ENCODE results near the gene DRC3.
"Not testable (repeated sequence)": the region's sequence is repeated elsewhere in the genome, so short reads cannot be mapped to it uniquely, and the experiment has no call there.

Gene DRC3, protein sequence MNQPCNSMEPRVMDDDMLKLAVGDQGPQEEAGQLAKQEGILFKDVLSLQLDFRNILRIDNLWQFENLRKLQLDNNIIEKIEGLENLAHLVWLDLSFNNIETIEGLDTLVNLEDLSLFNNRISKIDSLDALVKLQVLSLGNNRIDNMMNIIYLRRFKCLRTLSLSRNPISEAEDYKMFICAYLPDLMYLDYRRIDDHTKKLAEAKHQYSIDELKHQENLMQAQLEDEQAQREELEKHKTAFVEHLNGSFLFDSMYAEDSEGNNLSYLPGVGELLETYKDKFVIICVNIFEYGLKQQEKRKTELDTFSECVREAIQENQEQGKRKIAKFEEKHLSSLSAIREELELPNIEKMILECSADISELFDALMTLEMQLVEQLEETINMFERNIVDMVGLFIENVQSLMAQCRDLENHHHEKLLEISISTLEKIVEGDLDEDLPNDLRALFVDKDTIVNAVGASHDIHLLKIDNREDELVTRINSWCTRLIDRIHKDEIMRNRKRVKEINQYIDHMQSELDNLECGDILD

DNA sequence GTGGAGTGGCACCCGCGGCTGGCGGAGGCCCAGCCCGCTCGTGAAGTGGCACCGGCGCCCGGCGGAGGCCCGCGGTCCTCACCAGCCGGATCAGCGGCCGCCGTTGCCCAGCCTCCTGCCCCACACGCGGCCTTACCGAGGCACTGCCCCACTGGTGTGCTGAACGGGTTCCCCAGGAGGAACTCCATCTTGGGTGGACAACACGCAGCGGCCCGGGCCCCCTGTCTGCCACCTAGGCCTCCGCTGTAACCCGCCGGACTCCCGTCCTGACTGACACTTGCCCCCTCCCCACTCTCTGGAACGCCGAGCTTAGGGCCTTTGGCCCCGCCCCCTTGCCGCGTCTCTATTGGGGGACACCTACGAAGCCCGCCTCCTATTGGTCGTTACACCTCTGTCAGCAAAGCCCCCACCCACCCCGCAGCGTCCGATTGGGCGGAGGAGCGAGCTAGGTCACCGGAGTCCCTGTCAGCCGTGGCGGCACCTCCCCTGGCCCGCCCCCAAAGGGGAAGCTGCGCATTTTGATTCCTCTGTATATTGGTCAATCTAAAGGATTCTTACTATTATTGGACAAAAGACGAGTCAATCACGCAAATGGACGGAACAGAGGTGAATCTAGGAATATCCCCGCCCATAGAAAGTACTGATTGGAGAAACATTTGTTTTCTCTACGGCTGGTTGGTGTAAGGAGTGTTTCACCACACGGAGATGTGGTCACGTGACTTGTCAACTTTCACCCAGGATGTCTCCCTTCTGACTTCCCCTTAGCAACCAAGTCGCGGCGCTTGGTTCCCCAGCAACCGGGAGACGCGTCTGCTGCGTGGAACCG is at the start of gene DRC3, which contains the start of gene TOM1L2:
Gene DRC3, plus strand, starts transcription at position 737 of the 826 bp plus-strand sequence. CDS start 4,737 bp downstream, outside the sequence.
Gene TOM1L2, minus strand, starts transcription at position 275 of the 826 bp plus-strand sequence. Its CDS starts 87 bp downstream, at position 188.
- FAIRE-seq (peak; percentile 98), DNase-seq (ENCODE audit: low spot score) (peak; percentile 100)

DNA sequence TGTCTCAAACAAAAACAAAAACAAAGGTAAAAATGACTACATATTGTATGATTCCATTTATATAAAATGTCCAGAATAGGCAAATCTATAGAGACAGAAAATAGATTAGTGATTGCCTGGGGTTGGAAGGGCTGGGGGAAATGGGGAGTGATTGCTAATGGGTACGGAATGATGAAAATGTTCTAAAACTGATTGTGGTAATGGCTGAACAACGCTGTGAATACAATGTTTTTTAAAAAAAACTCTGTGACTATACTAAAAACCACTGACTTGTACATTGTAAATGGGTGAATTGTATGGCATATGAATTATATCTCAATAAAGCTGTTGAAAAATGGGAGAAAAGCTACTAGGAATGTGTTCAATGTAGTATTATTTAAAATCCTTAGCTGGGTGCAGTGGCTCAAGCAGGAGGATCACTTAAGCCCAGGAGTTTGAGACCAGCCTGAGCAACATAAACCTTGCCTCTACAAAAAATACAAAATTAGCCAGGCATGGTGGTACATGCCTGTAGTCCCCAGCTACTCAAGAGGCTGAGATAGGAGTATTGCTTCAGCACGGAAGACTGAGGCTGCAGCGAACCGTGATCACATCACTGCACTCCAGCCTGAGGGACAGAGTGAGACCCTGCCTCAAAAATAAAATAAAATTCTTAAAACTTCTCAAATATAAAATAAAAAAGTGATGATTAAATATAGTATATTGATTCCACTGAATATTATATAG is 48.4 kb upstream of the DRC3 start:
- DNase-seq (ENCODE audit: low spot score) (no peak), FAIRE-seq (no peak)

DNA sequence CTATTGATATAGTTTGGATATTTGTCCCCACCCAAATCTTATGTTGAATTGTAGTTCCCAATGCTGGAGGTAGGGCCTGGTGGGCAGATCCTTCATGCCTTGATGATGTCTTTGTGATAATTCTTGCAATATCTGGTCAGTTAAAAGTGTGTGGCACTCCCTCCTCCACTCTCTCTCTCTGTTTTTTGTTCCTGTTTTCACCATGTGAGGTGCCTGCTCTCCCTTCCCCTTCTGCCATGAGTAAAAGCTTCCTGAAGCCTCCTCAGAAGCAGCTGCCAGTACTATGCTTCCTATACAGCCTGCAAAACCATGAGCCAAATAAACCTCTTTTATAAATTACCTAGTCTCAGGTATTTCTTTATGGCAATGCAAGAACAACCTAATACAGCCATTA is 47.8 kb upstream of the DRC3 start:
- FAIRE-seq (no peak), DNase-seq (ENCODE audit: low spot score) (no peak)

DNA sequence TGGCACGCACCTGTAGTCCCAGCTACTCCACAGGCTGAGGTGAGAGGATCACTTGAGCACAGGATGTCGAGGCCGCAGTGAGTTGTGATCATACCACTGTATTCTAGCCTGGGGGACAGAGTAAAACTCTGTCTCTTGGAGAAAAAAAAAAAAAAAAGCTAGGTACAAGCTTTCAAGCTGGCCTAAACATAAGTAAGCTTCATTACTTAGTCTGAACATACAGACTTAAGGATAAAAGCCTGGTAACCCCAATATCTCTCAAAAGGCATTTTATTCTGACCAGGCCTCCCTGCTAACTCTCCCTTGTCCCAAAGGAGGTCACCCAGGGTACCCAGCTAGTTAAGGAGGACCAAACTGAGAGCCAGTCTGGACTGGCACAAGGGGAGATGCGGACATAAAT is 46.6 kb upstream of the DRC3 start:
- DNase-seq (ENCODE audit: low spot score) (no peak), FAIRE-seq (no peak)

DNA sequence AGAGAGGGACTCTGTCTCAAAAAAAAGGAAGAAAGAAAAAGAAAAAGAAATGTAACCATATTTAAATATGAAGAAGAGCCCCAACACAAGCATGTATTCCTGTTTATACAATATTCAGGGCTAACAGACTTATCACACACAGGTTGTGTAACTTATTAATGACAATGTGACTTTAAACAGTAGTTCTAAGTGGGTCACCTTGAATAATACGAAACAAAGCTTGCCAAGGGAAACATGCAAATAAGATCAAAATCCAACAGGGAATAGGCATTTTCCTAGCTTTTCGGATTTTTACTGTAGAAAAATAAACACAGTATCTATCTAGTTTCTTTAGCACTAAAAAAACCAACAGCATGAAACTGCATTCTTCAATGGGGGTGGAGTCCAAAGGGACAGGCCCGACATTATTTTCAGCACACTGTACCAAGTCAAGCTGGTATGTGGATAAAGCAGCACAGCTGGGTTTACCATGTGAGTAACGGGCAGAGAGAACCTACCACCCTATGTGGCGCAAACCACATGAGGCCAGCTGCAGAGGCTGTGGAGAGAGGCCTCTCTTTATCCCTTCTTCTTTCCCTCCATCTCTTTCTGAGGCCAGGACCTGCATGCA is 45.7 kb upstream of the DRC3 start:
- DNase-seq (ENCODE audit: low spot score) (no peak), FAIRE-seq (no peak)

DNA sequence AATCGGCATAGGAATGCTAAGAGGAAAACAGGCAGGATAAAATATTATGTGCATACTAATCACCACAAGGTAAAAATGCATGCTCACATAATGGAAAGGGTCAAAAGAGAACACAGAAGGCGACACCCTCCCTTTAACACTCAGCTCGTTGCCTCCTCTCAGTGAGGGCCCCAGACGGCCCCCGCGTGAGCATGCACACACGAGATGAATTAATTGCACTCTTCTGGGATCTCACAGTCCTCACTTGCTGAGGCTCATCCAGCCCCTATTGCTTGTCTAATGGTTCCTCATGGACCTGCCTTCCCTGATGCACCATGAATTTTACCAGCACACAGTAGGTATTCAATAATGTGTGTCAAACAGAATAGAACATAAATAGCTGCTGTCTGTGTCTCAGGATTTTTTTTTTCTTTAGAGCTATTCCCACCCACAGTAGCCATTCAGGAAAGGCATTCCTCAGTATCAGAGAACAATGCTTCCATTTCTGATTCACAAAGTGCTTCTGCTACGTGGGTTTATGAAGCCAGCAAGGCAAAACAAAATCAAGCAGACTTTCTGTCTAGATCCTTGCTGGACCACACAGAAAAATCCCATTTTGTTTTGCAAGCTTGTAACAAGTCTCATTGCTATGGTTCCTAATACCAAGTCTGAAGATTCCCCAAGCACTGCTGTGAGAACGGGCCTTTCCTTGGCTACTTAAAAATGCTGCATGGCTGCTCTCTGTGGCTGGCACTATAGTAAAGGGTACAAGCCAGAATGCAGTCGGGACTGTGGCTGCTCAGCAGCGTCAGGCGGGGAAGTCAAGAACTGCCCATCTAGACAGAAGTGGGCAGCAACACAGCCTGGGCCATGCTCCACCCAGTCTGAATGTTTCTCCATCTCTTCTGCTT is 44.0 kb upstream of the DRC3 start:
- DNase-seq (ENCODE audit: low spot score) (no peak), FAIRE-seq (no peak)

DNA sequence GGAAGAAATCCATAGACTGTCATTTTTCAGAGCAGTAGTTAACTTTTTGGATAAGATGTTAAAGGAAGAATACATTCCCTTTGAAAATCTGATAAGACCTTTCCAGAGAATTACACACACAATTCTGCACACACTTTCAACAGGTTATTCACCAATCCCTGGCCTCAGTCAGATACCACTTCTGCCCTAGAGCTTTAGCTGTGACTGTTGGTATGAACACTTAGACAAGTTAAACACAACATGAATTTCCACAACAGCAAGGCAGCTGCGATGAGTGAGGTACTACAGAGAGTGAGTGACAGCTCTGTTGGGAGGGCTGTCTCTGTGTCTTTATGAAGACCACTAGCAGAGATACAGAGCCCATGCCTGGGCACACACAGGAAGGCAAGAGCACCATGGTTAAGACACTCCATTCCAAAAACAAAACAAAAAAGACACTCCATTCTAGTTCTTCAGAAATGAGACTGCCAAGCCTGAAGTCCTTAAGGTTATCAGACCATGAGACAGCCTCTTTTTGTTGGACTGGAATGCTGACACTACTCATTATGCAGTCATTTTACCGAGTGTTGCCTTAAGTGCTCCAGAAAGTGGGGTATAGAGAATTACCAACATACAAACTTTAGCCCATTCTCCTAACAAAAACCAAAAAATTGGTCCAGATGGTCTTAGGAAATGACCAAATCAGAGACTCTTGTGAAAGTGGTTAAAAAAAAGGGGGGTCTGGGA is 42.8 kb upstream of the DRC3 start:
- no peak for DNase-seq (ENCODE audit: low spot score)
- FAIRE-seq = no peak

DNA sequence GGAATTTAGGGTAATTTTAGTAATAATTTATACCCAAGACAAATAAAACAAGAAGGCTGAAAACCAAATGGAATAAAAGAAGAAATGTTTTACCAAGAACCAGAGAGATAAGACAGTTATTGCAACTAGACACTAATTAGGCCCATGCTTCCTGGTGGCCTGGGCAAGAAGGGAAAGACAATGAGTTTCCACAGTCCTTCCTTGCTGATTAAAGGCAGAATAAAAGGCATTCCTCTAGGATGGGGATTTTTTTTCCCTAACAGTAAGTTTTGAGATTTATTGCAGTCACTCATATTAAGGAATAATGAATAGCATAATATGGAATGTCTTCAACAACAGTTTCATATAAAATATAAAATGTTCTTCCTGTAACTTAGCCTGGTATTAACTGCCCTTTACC is 42.0 kb upstream of the DRC3 start:
- DNase-seq (ENCODE audit: low spot score) (no peak), FAIRE-seq (no peak)

DNA sequence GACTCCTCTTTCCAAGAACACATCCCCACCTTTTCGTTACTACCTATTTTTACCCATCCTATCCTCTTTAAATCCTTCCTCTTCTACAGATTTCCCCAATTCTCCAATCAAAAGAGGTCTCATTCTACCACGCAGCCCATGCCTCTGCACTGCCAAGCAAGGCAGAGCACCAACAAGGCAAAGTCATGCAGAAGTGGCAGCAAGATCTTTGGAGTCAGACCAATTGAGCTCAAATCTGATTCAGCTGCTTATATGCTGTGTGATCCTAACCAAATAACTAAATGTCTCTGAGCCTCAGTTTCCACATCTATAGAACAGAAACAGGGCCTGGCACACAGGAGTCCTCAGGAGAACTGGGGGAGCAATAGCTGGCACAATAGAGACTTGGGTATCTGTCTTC is 41.5 kb upstream of the DRC3 start:
- DNase-seq (ENCODE audit: low spot score) = no peak

DNA sequence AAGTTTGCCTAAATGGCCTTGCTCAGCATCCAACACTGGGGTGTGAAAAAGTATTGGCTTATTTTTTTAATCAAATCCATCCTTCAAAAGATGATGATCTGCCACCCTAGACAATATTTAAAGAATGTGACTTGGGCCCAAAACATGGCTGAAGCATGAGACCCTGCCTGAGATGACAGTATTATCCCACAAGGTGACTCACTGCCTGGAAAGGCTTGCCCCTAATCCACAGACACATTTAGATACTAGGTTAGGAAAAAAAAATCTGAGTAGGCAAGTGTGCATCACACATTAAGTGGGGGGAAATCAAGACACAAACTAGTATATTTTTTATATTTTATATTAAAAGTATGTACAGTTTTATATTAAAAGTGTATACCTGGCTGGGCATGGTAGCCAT is 38.9 kb upstream of the DRC3 start:
- FAIRE-seq = peak; percentile 65
- peak; percentile 36 for DNase-seq (ENCODE audit: low spot score)

More for the DNA sequence above, 41.5 kb upstream of the DRC3 start:
- FAIRE-seq = no peak

DNA sequence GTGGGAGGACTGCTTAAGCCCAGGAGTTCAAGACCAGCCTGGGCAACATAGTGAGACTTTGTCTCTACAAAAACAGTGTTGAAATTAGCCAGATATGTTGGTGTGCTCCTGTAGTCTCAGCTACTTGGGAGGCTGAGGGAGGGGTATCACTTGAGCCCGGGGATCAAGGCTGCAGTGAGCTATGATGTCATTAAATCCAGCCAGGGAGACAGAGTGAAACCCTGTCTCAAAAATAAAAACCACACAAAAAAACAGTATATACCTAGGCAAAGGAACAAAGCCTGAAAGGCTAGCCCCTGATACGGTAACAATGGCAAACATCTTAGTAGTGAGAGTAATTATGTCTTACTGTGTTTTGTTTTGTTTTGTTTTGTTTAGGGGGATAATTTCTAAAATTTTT is 38.4 kb upstream of the DRC3 start:
- FAIRE-seq = no peak
- no peak for DNase-seq (ENCODE audit: low spot score)

DNA sequence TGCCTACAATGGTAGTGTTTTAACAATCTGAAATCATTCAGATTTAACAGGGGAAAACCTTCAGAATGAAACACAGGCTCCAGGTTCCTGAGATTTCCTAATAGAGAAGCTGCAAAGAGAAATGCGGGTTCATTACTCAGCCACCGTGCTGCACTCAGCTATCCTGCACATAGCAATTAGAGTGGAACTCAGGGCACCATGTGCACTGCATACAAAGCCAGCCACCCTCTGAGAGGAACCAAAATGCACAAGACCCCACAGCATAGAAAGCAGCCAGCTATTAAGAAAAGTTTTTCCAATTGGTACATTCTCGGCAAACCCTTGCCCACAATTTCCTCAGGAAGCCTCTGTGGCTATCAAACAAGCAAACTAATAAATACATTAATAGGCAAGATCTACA is 37.9 kb upstream of the DRC3 start:
- FAIRE-seq = no peak
- DNase-seq (ENCODE audit: low spot score) = no peak

DNA sequence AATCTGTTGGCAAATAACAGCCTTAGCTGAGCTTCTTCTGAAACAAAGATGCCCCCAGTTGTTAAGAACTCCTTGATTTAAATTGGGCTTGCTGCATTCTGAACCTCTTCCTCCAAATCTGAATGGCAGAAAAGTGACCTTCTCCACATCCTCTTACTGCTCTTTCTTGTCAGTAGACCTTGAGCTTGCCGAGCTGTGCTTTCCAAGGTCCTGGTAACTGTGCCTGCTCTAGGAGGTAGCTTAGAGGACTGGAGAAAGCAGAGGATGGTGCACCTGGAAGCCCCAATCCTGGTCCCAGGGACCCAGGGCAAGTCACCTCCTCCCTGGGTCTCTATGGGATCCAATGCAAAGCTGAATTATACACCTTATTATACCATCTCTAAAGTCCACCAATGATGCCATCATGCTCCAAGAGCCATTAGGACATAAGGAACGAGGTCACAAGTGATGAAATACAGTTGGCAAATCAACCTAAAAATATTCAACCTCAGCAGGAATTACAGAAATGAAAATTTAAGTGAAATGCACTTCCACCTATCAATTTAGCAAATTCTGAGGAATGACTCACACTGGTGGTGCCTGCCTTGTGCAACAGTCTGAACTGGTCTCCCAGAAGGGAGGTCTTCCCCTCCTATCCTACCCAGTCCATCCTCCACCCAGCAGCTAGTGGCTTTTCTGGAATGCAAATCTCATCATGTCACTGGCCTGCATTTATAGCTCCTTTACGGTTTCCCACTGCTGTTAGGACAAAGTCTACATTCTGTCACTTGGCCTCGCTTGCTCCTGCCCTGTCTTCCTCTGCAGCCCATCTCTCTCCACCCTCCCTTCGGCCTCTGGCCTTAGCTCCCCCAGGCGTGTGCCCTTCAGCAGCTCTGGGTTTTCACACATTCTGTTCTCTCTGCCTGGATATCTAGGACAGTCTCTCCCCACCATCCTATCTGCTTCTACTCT is 37.1 kb upstream of the DRC3 start:
- FAIRE-seq (peak; percentile 78), DNase-seq (ENCODE audit: low spot score) (peak; percentile 77)

DNA sequence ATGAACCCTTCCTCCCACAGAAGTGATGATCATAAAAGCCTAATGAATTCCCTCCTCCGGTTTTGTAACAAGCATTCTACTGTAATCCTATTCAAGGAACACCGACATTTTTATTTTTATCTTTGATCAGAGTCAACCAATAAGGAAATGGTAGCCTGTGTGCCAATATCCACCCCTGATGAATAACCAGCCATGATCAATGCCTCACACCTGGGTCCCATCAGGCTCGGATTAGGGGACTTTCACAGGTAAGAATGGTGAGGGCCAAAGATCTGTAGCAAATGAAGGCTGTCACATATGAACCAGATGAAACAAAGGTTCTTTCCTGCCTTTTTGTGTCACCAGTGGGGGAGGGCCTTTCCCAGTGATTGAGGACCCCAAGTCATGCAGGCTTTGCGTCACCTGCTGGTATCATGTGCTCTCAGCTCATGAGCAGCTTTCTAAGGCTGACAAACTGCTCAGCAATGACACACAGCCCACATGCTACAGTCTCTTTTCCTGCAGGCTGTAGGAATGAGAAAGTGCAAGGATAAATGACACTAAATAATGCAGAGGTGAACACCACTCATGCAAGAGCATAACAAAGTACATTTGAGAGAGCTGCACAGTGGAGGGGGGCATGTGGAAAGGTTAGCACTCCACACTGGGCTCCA is 35.3 kb upstream of the DRC3 start:
- FAIRE-seq = no peak
- DNase-seq (ENCODE audit: low spot score) = no peak

DNA sequence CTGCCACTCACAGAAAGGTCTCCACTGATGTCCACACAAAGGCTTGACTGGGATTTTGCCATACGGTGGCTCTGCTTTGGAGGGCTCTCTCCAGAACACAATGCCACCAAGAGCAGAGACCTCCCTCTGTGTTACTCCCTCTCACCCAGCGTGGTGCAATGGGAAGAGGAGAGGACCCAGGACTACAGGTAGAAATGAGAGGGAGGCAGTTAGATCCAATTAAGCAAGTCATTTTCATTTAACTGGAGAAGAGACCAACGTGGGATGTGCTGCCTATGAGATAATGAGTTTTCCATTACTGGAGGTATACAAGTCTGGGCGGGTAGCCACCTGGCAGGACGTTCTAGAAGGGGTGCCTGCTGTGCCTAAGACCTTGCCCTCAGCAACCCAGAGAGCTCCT is 34.7 kb upstream of the DRC3 start:
- FAIRE-seq = no peak
- no peak for DNase-seq (ENCODE audit: low spot score)

DNA sequence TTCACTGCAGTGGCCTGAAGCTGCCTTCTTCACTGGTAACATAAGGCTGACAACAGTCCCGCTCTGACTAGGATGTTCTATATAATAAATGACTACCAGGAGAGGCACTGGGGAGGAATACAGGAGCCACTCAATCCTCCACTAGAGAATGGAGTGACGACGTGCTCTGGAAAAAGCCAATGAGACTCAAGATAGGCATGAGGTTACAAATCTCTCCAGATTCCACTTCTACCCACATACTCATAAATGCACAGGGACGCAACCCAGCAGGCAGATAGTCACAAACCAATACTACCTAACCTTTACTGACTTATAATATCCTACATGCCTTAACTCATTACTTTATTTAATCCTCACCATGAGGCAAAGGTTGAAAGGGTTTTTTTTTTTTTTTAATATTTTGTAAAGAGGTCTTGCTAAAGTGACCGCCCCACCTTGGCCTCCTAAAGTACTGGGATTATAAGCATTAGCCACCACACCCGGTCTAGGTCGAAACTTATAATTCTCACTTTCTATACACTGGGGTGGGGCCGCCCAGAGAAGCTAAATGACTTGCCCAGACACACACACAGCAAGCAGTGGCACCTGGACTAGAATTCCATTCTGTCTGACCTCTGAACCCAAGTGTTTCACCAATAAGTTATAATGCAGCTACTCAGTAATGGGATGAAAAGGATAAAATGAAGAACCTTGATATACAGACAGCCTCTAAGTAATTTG is 34.1 kb upstream of the DRC3 start:
- DNase-seq (ENCODE audit: low spot score) = no peak
- no peak for FAIRE-seq

DNA sequence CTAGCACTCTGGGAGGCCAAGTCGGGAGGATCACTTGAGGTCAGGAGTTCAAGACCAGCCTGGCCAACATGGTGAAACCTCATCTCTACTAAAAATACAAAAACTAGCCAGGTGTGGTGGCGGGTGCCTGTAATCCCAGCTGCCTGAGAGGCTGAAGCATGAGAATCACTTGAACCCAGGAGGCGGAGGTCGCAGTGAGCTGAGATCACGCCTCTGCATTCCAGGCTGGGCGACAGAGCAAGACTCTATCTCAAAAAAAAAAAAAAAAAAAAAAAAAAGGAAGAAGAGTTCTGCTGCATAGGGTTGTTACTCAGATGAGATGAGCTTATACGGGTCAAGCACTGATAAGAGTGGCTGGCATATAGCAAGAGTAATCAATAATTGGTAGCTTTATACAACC is 32.7 kb upstream of the DRC3 start:
- DNase-seq (ENCODE audit: low spot score); FAIRE-seq: not testable (repeated sequence)
